Hepatocyte (in vitro differentiated cells): ENCODE data around the gene PSMF1. TPM values are rescaled to one million over a fixed set of nuclear protein-coding genes. Genes with fewer than 3 reads are reported as not detected.

ENCODE experiments used
- DNase-seq: peaks from one replicate; pipeline ENCODE4 v3.0.0-alpha.2; 2016; ENCODE audit warnings: low spot score
- H2AFZ ChIP-seq: fragments of 200-600 bp; sonication (generic); 2 replicates; pipeline ENCODE4 v1.6.0; 2016; ENCODE audit warnings: antibody characterized with exemption, mild to moderate bottlenecking
- H3K27ac ChIP-seq: fragments of 200-600 bp; sonication (generic); 2 replicates; pipeline ENCODE4 v1.5.1; 2016; ENCODE audit warnings: mild to moderate bottlenecking
- H3K27me3 ChIP-seq: fragments of 200-600 bp; sonication (generic); 2 replicates; pipeline ENCODE4 v1.6.1; 2016
- H3K36me3 ChIP-seq: fragments of 200-600 bp; sonication (generic); replicated peaks from 2 replicates; pipeline ENCODE4 v1.5.1; 2016; ENCODE audit warnings: low read depth; ENCODE audit not compliant: insufficient read depth
- H3K4me1 ChIP-seq: fragments of 200-600 bp; sonication (generic); 2 replicates; pipeline ENCODE4 v1.5.1; 2016; ENCODE audit warnings: mild to moderate bottlenecking, moderate library complexity; ENCODE audit not compliant: insufficient read depth
- H3K4me2 ChIP-seq: fragments of 200-600 bp; sonication (generic); 2 replicates; pipeline ENCODE4 v1.6.0; 2016
- H3K4me3 ChIP-seq: fragments of 200-600 bp; sonication (generic); 2 replicates; pipeline ENCODE4 v1.5.1; 2016; ENCODE audit warnings: mild to moderate bottlenecking
- H3K79me2 ChIP-seq: fragments of 200-600 bp; sonication (generic); 2 replicates; pipeline ENCODE4 v1.6.0; 2017; ENCODE audit warnings: mild to moderate bottlenecking
- H3K9me2 ChIP-seq: fragments of 200-600 bp; sonication (generic); replicated peaks from 2 replicates; pipeline ENCODE4 v1.6.0; 2017; ENCODE audit warnings: mild to moderate bottlenecking; ENCODE audit not compliant: insufficient read depth
- H3K9me3 ChIP-seq: fragments of 200-600 bp; sonication (generic); 2 replicates; pipeline ENCODE4 v1.5.1; 2016; ENCODE audit warnings: low read depth, mild to moderate bottlenecking
- H4K20me1 ChIP-seq: fragments of 200-600 bp; sonication (generic); 2 replicates; pipeline ENCODE4 v1.6.0; 2016; ENCODE audit warnings: mild to moderate bottlenecking; ENCODE audit not compliant: insufficient read depth, poor library complexity, severe bottlenecking
- CTCF ChIP-seq: fragments of 200-600 bp; sonication (generic); IDR thresholded peaks from 2 replicates; pipeline ENCODE4 v1.5.1; 2016; ENCODE audit warnings: antibody characterized with exemption, mild to moderate bottlenecking; ENCODE audit not compliant: poor library complexity
- EZH2 ChIP-seq: fragments of 200-600 bp; sonication (generic); IDR thresholded peaks from 2 replicates; pipeline ENCODE4 v1.6.1; 2016; ENCODE audit warnings: antibody characterized with exemption, mild to moderate bottlenecking, borderline replicate concordance
- EZH2phosphoT487 ChIP-seq: fragments of 200-600 bp; sonication (generic); IDR thresholded peaks from one replicate; pipeline ENCODE4 v1.6.1; 2018; ENCODE audit warnings: antibody characterized with exemption, mild to moderate bottlenecking, low read depth, moderate library complexity; ENCODE audit not compliant: unreplicated experiment, severe bottlenecking
- WGBS: methylation state at CpG from one replicate; pipeline ENCODE4 v1.1.6; 2016; ENCODE audit warnings: low lambda C conversion rate; ENCODE audit errors: missing lambda C conversion rate; 5-methylcytosine and 5-hydroxymethylcytosine counted together
- polyA plus RNA-seq: library from polyadenylated mRNA; unstranded; fragments of >200 nt; fragmentation: Nextera tagmentation; extraction: Ambion mirVana; gene quantifications from 2 replicates; pipeline ENCODE4 v1.2.1, GENCODE V29; 2016
- total RNA-seq: library from RNA; depleted of rRNA; stranded (reverse); fragments of >200 nt; gene quantifications from 2 replicates; pipeline ENCODE4 v1.2.3, GENCODE V29; 2014

The PSMF1 gene
- total and polyA plus RNA-seq, 2 experiments from 2014 or later, result 97.3 to 126 TPM

- no peaks in the 10 kb centered on the region for H3K79me2 ChIP-seq
- no peaks in the 10 kb centered on the region for H4K20me1 ChIP-seq
- H3K4me2 ChIP-seq, result no peak overlapping the region
- no peak for TF ChIP-seq EZH2phosphoT487
- no peak for TF ChIP-seq EZH2
- no peak for TF ChIP-seq CTCF
- H3K27me3 ChIP-seq, result no peaks in the 10 kb centered on the region
- 93% methylated on average over 5 of the region's 5 CpGs for WGBS
- DNase-seq, result no peak
- H2AFZ ChIP-seq, result no peak overlapping the region
- no peak overlapping the region for H3K4me3 ChIP-seq
- H3K36me3 ChIP-seq, result no peaks in the 10 kb centered on the region
- no peak overlapping the region for H3K27ac ChIP-seq
- H3K9me2 ChIP-seq, result no peaks in the 10 kb centered on the region
- no peaks in the 10 kb centered on the region for H3K9me3 ChIP-seq
- no peaks in the 10 kb centered on the region for H3K4me1 ChIP-seq
These were observed 80.3 kb downstream of the PSMF1 start for GRCh38 chr20:1198751-1199150.

- no peak overlapping the region for H3K4me3 ChIP-seq
- H3K4me1 ChIP-seq, result no peaks in the 10 kb centered on the region
- H3K27ac ChIP-seq, result no peak overlapping the region
- H2AFZ ChIP-seq, result no peak overlapping the region
- WGBS, result 77% methylated on average over 7 of the region's 7 CpGs
- no peaks in the 10 kb centered on the region for H3K36me3 ChIP-seq
- H3K4me2 ChIP-seq, result no peak overlapping the region
- TF ChIP-seq CTCF, result no peak
- no peak for TF ChIP-seq EZH2phosphoT487
- no peak for TF ChIP-seq EZH2
- DNase-seq, result no peak
- no peaks in the 10 kb centered on the region for H3K9me3 ChIP-seq
- no peaks in the 10 kb centered on the region for H4K20me1 ChIP-seq
- H3K9me2 ChIP-seq, result no peaks in the 10 kb centered on the region
- H3K27me3 ChIP-seq, result no peaks in the 10 kb centered on the region
- no peaks in the 10 kb centered on the region for H3K79me2 ChIP-seq
These were observed 80.9 kb downstream of the PSMF1 start for GRCh38 chr20:1199212-1199873.

GRCh38 chr20:1199964-1200363, 81.6 kb downstream of the PSMF1 start:
- Histone ChIP-seq H3K27ac (no peak overlapping the region), H3K9me2 (no peaks in the 10 kb centered on the region), H3K4me3 (no peak overlapping the region), H4K20me1 (no peaks in the 10 kb centered on the region), H3K36me3 (no peaks in the 10 kb centered on the region), H2AFZ (no peak overlapping the region), H3K4me2 (no peak overlapping the region), H3K4me1 (no peaks in the 10 kb centered on the region), H3K79me2 (no peaks in the 10 kb centered on the region), H3K9me3 (no peaks in the 10 kb centered on the region), H3K27me3 (no peaks in the 10 kb centered on the region)
- no peak for TF ChIP-seq EZH2
- no peak for TF ChIP-seq CTCF
- no peak for TF ChIP-seq EZH2phosphoT487
- no peak for DNase-seq
- WGBS, result 96% methylated on average over 1 of the region's 1 CpG
